Right lobe of liver (tissue), 6 donors: ENCODE results near the gene DSCAML1. TPM values are rescaled to one million over a fixed set of nuclear protein-coding genes. Genes with fewer than 3 reads are reported as not detected.

ENCODE experiments used
- ATAC-seq, 4 donors: fragments of 200-7000 bp; cut with Tn5 transposase; one replicate each; pipeline ENCODE4 v1.9.1; 2020; ENCODE audit warnings: mild to moderate bottlenecking in 4 of 4, moderate library complexity in 4 of 4
- DNase-seq, 3 donors: peaks; one replicate each; pipeline ENCODE4 v3.0.0-alpha.2; 2020
- H3K27ac ChIP-seq, 3 donors: fragments of 200-600 bp; one replicate each; pipeline ENCODE4 v1.8.0; 2022
- H3K27me3 ChIP-seq, 2 donors: fragments of 200-600 bp; one replicate each; pipeline ENCODE4 v1.8.0; 2022
- H3K36me3 ChIP-seq, 4 donors: fragments of 200-600 bp; sonication (generic) in 1 of 4; one replicate each; pipeline versions ENCODE4 v1.5.1 to v1.8.0; 2017 to 2022; ENCODE audit warnings: control low read depth in 1 of 4
- H3K4me1 ChIP-seq, 4 donors: fragments of 200-600 bp; sonication (generic) in 1 of 4; one replicate each; pipeline versions ENCODE4 v1.5.1 to v1.8.0; 2017 to 2022; ENCODE audit warnings: control low read depth in 1 of 4
- H3K4me3 ChIP-seq, 3 donors: fragments of 200-600 bp; one replicate each; pipeline ENCODE4 v1.8.0; 2022
- H3K9me3 ChIP-seq, 4 donors: fragments of 200-600 bp; sonication (generic) in 1 of 4; one replicate each; pipeline versions ENCODE4 v1.5.1 to v1.8.0; 2017 to 2022; ENCODE audit warnings: control low read depth in 1 of 4
- POLR2A ChIP-seq: fragments of 450-650 bp; IDR thresholded peaks from one replicate; pipeline ENCODE4 v1.6.1; 2017; ENCODE audit warnings: antibody characterized with exemption, mild to moderate bottlenecking
- WGBS: methylation state at CpG from one replicate; pipeline ENCODE4 v1.1.6; 2018; ENCODE audit warnings: low coverage, low lambda C conversion rate; ENCODE audit not compliant: insufficient coverage; ENCODE audit errors: missing lambda C conversion rate; 5-methylcytosine and 5-hydroxymethylcytosine counted together
- intact Hi-C, 2 donors: fragments of 100-400 bp; cut with DNase I; formaldehyde crosslinking; loops; one replicate each; pipeline versions ENCODE4 v1.11.2 to v1.14.1; 2022
- total RNA-seq, 6 experiments: library from RNA; depleted of rRNA in 2 of 6; stranded (reverse); fragments of >200 nt in 2 of 6; fragmentation: NEBNext Ultra II Directional in 3 of 6; extraction: Animal tissue kit (Norgen Biotek cat#: 25700) in 3 of 6; gene quantifications; one replicate each; pipeline versions ENCODE4 v1.1.0 to v1.2.4, GENCODE V29; 2016 to 2023
- TF ChIP-seq, protein P1 (sequence below), 4 donors: fragments of 200-600 bp in 3 of 4; fragments of 450-650 bp in 1 of 4; IDR thresholded peaks; one replicate each; pipeline versions ENCODE4 v1.5.1 to v1.8.0; 2016 to 2022; ENCODE audit warnings: antibody characterized with exemption in 4 of 4, mild to moderate bottlenecking in 2 of 4
- donor health status: DM: no; HTN: yes; CAD: no.
- donor health status: DM: no; HTN: no; CAD: no.
- donor health status: DM: no; HTN: no; CAD: no.
- donor health status: DM: no; HTN: yes; CAD: no.
- donor health status: DM: no; HTN: yes; CAD: no.

Gene DSCAML1
- total RNA-seq, 6 experiments from 2014 or later: 0.06 to 0.92 (median 0.22) TPM; not detected in 1

DNA sequence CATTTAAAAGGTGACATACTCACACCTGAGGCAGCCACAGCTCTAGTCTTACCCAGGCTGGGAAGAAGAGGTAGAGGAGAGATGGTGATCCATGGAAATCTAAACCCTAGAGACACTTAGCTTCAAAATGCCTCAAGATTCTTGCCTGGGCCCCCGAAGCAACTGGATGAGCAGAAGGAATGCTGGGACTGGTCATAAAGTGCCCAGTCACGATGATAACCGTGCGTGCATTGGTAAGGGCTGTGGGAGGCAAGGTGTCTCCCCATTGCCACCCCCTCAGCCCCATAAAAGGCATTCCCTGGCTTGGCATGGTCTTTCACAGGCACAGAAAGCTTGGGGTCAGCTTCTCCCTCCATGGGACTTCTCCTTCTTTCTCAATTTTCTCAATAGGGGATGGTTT, 144.5 kb downstream of the DSCAML1 start:
- DNase-seq: no peak
- intact Hi-C loops: no loop called here
- WGBS: 80% methylated on average over 1 of the region's 4 CpGs
- no peaks in the 10 kb centered on the region for H3K4me1 ChIP-seq
- no peak for TF ChIP-seq POLR2A
- TF ChIP-seq, protein P1, sequence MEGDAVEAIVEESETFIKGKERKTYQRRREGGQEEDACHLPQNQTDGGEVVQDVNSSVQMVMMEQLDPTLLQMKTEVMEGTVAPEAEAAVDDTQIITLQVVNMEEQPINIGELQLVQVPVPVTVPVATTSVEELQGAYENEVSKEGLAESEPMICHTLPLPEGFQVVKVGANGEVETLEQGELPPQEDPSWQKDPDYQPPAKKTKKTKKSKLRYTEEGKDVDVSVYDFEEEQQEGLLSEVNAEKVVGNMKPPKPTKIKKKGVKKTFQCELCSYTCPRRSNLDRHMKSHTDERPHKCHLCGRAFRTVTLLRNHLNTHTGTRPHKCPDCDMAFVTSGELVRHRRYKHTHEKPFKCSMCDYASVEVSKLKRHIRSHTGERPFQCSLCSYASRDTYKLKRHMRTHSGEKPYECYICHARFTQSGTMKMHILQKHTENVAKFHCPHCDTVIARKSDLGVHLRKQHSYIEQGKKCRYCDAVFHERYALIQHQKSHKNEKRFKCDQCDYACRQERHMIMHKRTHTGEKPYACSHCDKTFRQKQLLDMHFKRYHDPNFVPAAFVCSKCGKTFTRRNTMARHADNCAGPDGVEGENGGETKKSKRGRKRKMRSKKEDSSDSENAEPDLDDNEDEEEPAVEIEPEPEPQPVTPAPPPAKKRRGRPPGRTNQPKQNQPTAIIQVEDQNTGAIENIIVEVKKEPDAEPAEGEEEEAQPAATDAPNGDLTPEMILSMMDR (IDR thresholded peaks at IDR 0.05): no peak
- no peaks in the 10 kb centered on the region for H3K27me3 ChIP-seq
- H3K4me3 ChIP-seq: no peak overlapping the region
- no peaks in the 10 kb centered on the region for H3K36me3 ChIP-seq
- H3K27ac ChIP-seq: no peak overlapping the region
- no peak for ATAC-seq
- no peaks in the 10 kb centered on the region for H3K9me3 ChIP-seq

DNA sequence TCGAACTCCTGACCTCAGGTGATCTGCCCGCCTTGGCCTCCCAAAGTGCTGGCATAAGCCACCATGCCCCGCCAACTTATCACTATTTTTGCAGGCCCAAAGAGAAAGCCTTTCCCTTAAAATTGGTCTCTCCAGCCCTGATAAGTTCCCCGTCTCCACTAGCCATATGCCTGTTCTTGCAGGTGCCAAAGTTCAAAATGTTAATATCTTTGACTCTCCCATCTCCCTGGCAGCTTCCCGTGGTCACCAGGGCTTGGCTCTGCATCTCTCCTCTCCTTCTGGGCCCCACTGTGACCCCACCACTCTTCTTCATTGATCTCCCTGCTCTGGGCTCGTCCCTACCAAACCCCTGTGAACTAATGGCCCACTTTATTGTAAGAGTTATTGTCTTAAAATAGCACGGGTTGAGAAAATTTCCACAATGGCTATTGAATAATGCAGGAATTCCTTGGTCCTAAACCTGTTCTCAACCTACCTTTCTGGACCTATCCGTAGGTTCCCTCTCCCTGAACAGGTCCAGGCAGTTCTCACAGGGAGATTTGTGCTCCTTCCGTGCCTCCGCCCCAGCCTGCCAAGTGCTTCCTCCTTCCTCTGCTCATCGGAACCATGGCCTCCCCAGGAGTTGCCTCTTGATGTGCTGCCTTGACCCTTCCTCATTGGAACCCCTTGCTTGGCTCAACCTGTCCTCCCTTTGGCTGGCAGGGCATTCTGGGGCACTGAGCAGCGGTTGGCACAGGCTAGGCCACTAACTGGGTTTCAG, 147.5 kb downstream of the DSCAML1 start:
- intact Hi-C loops: no loop called here
- Histone ChIP-seq H3K36me3 (no peaks in the 10 kb centered on the region), H3K4me3 (no peak overlapping the region), H3K27ac (no peak overlapping the region), H3K9me3 (no peaks in the 10 kb centered on the region), H3K27me3 (no peaks in the 10 kb centered on the region), H3K4me1 (no peaks in the 10 kb centered on the region)
- TF ChIP-seq, protein P1 (IDR thresholded peaks at IDR 0.05): no peak
- no peak for TF ChIP-seq POLR2A
- no peak for DNase-seq
- no peak for ATAC-seq
- WGBS: 81% methylated on average over 9 of the region's 12 CpGs

DNA sequence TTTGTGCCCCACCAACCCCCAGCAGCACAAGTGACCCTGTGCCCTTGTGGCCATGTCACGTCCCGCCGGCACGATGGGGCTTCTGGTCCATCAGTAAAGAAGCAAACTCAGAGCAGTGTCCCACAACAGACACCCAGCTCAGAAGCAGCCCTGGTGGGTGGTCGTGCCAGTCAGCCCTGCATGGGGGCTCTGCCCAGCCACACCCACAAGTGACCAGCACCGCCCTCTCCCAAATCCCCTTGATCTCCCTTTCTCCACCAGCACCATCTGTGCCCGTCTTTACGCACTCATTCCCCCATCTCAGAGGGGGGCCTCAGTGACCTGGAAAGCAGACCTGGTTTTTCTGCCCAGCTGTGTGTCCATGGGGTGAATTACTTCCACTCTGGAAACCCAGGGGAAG, 149.1 kb downstream of the DSCAML1 start:
- ATAC-seq (no peak), DNase-seq (no peak)
- no peaks in the 10 kb centered on the region for H3K36me3 ChIP-seq
- intact Hi-C loops: no loop called here
- WGBS: 80% methylated on average over 4 of the region's 8 CpGs
- no peak overlapping the region for H3K4me3 ChIP-seq
- H3K4me1 ChIP-seq: no peaks in the 10 kb centered on the region
- H3K27ac ChIP-seq: no peak overlapping the region
- H3K9me3 ChIP-seq: no peaks in the 10 kb centered on the region
- no peak for TF ChIP-seq POLR2A
- TF ChIP-seq, protein P1 (IDR thresholded peaks at IDR 0.05): no peak
- no peaks in the 10 kb centered on the region for H3K27me3 ChIP-seq

DNA sequence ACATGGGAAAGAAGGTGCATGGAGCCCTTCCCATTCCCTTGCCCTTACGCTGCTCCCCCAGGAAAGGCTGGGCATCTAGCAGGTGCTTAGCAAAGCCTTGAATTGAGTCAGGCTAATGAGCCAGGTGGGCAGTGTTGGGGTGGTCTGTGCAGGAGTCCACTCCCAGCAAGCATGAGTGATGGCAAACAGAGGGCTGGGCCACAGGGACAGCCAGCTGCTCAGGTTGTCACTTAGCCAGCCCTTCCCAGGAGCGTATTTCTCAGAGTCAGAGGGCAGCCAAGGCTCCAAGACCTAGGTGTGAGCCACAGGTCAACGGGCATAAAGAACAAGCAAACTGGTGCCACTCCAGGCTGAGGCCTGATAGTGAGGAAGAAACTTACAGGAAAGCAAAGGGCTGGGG, 149.8 kb downstream of the DSCAML1 start:
- Histone ChIP-seq H3K4me1 (no peaks in the 10 kb centered on the region), H3K27me3 (no peaks in the 10 kb centered on the region), H3K27ac (no peak overlapping the region), H3K36me3 (no peaks in the 10 kb centered on the region), H3K4me3 (no peak overlapping the region), H3K9me3 (no peaks in the 10 kb centered on the region)
- ATAC-seq (no peak), DNase-seq (no peak)
- TF ChIP-seq POLR2A: no peak
- TF ChIP-seq, protein P1 (IDR thresholded peaks at IDR 0.05): no peak
- 66% methylated on average over 2 of the region's 3 CpGs for WGBS
- intact Hi-C loops: no loop called here
